Heart right ventricle (tissue), 16 donors: ENCODE measurements around the gene ZC3H11A. TPM values are rescaled to one million over a fixed set of nuclear protein-coding genes. Genes with fewer than 3 reads are reported as not detected.
"Not testable (repeated sequence)": the region's sequence is repeated elsewhere in the genome, so short reads cannot be mapped to it uniquely, and the experiment has no call there.

ENCODE experiments used
- ATAC-seq, 8 donors: fragments of 200-7000 bp; cut with Tn5 transposase; one replicate each; pipeline ENCODE4 v1.9.1; 2020; ENCODE audit warnings: mild to moderate bottlenecking in 8 of 8, moderate library complexity in 8 of 8, moderate number of reproducible peaks in 1 of 8
- DNase-seq, 2 donors: peaks; one replicate each; pipeline ENCODE4 v3.0.0-alpha.2; 2020
- H3K27ac ChIP-seq, 10 donors: fragments of 200-600 bp; sonication (generic) in 2 of 10; one replicate each; pipeline versions ENCODE4 v1.5.0 to v1.8.0; 2020 to 2022; ENCODE audit warnings: mild to moderate bottlenecking in 3 of 10
- H3K27me3 ChIP-seq, 7 donors: fragments of 200-600 bp; one replicate each; pipeline ENCODE4 v1.8.0; 2021 to 2022; ENCODE audit warnings: mild to moderate bottlenecking in 2 of 7
- H3K36me3 ChIP-seq, 9 donors: fragments of 200-600 bp; sonication (generic) in 1 of 9; one replicate each; pipeline versions ENCODE4 v1.5.0 to v1.8.0; 2020 to 2022; ENCODE audit warnings: mild to moderate bottlenecking in 2 of 9
- H3K4me1 ChIP-seq, 9 donors: fragments of 200-600 bp; sonication (generic) in 1 of 9; one replicate each; pipeline versions ENCODE4 v1.5.0 to v1.8.0; 2020 to 2022; ENCODE audit warnings: mild to moderate bottlenecking in 4 of 9
- H3K4me3 ChIP-seq, 10 donors: fragments of 200-600 bp; sonication (generic) in 2 of 10; one replicate each; pipeline versions ENCODE4 v1.5.0 to v1.8.0; 2020 to 2022; ENCODE audit warnings: mild to moderate bottlenecking in 7 of 10, moderate library complexity in 2 of 10
- H3K9me3 ChIP-seq, 11 donors: fragments of 200-600 bp in 10 of 11; sonication (generic) in 2 of 11; one replicate each; pipeline versions ENCODE4 v1.5.0 to v1.8.0; 2013 to 2022; ENCODE audit warnings: mild to moderate bottlenecking in 2 of 11, control low read depth in 1 of 11, moderate library complexity in 1 of 11
- CTCF ChIP-seq, 9 donors: fragments of 200-600 bp; sonication (generic) in 2 of 9; IDR thresholded peaks; one replicate each; pipeline versions ENCODE4 v1.5.0 to v1.8.0; 2021 to 2022; ENCODE audit warnings: antibody characterized with exemption in 9 of 9, mild to moderate bottlenecking in 5 of 9, moderate library complexity in 1 of 9
- WGBS, 2 donors: extraction: QIAGEN DNeasy Blood & Tissue Kit; methylation state at CpG; one replicate each; pipeline ENCODE4 v1.1.7; 2013; ENCODE audit warnings: inconsistent platforms in 1 of 2; 5-methylcytosine and 5-hydroxymethylcytosine counted together
- intact Hi-C, 10 donors: fragments of 100-400 bp; cut with DNase I; formaldehyde crosslinking; loops; one replicate each; pipeline versions ENCODE4 v1.11.1 to v1.14.2; 2022
- polyA plus RNA-seq, 2 donors: library from polyadenylated mRNA; stranded (reverse); fragments of 200-250 nt; gene quantifications; one replicate each; pipeline ENCODE4 v1.2.3, GENCODE V29; 2013
- total RNA-seq, 10 donors: library from RNA; stranded (reverse); fragmentation: NEBNext Ultra II Directional in 3 of 10; extraction: Animal tissue kit (Norgen Biotek cat#: 25700) in 3 of 10; gene quantifications; one replicate each; pipeline versions ENCODE4 v1.2.1 to v1.2.4, GENCODE V29; 2021 to 2023
- donor health status: Arrhythmogenic right ventricular cardiomyopathy.
- donor health status: ischemic (EF 13 %, LVEDD 7.1; RV severe dilation, severe dysfunction).
- donor health status: healthy with polysubstance abuse.
- donor health status: DM: no; HTN: yes; CAD: no.
- donor health status: DM: no; HTN: no; CAD: no.
- donor health status: ischemic (EF 25% LVEDD 6.9; RV normal size, moderate dysfunction).
- donor health status: ischemic (EF 25% LVEDD 5.7; RV mildly dilated, moderate dysfunction).
- donor health status: healthy.
- donor health status: DM: yes; HTN: yes; CAD: no.
- donor health status: Ischemic cardiomyopathy.
- donor health status: ischemic (EF 35%, LVEDD 5.7; RV mildly dilated, moderate dysfunction).
- donor health status: nonischemic (EF 11% LVEDD 7.7; RV severe dilation, severe dysfunction).
- donor health status: DM: yes; HTN: yes; CAD: no.
- donor health status: PGD.
- donor health status: ischemic (EF 29% LVEDD 5.4; RV normal size, mild dysfunction).
- donor health status: nonischemic (EF 23%, LVEDD 6.1; RV moderate dilation, normal function).

ZC3H11A gene
- total and polyA plus RNA-seq, 12 donors: 25.3 to 63.8 (median 41.9) TPM

GRCh38 chr1:203754455-203754864 lies 41.0 kb upstream of the ZC3H11A start:
- no peak for TF ChIP-seq CTCF (IDR thresholded peaks at IDR 0.05)
- intact Hi-C loops: loop anchor here in 1 of 10 donors (5.0 kb wide), 1 partner anchor 33 kb away; no protein-coding TSS in a partner anchor
- peaks cover 0 to 6% (median 0%) of the 10 kb centered on the region in 9 donors for H3K4me1 ChIP-seq
- H3K27ac ChIP-seq: no peak overlapping the region
- DNase-seq (no peak), ATAC-seq (no peak)
- H3K36me3 ChIP-seq: no peaks in the 10 kb centered on the region
- no peak overlapping the region for H3K4me3 ChIP-seq
- WGBS, 2 donors: 89 to 92% methylated on average over 4 of the region's 4 CpGs
- H3K9me3 ChIP-seq: no peaks in the 10 kb centered on the region
- H3K27me3 ChIP-seq: no peaks in the 10 kb centered on the region

GRCh38 chr1:203756036-203756435 lies 39.4 kb upstream of the ZC3H11A start:
- no peaks in the 10 kb centered on the region for H3K27me3 ChIP-seq
- DNase-seq (no peak), ATAC-seq (no peak)
- TF ChIP-seq CTCF (IDR thresholded peaks at IDR 0.05): no peak
- 82 to 88% methylated on average over 4 of the region's 4 CpGs for WGBS, 2 donors
- no peaks in the 10 kb centered on the region for H3K9me3 ChIP-seq
- H3K4me1 ChIP-seq: peaks cover 0 to 2% (median 0%) of the 10 kb centered on the region in 9 donors
- no peak overlapping the region for H3K27ac ChIP-seq
- intact Hi-C loops: no loop called here
- H3K36me3 ChIP-seq: no peaks in the 10 kb centered on the region
- H3K4me3 ChIP-seq: no peak overlapping the region

GRCh38 chr1:203758749-203759148 lies 36.7 kb upstream of the ZC3H11A start:
- ATAC-seq, H3K4me1 ChIP-seq, H3K27me3 ChIP-seq, H3K4me3 ChIP-seq, H3K36me3 ChIP-seq, DNase-seq, H3K27ac ChIP-seq, H3K9me3 ChIP-seq, intact Hi-C loops: not testable (repeated sequence)
- WGBS, 2 donors: 86 to 89% methylated on average over 2 of the region's 2 CpGs

- H3K27me3 ChIP-seq: no peaks in the 10 kb centered on the region
- ATAC-seq: no peak
- peaks cover 0 to 5% (median 0%) of the 10 kb centered on the region in 9 donors for H3K4me1 ChIP-seq
- no peak for DNase-seq
- no peaks in the 10 kb centered on the region for H3K36me3 ChIP-seq
- no peak overlapping the region for H3K4me3 ChIP-seq
- H3K27ac ChIP-seq: no peak overlapping the region
- no peak for TF ChIP-seq CTCF (IDR thresholded peaks at IDR 0.05)
- H3K9me3 ChIP-seq: no peaks in the 10 kb centered on the region
- 91 to 94% methylated on average over 3 of the region's 3 CpGs for WGBS, 2 donors
- intact Hi-C loops: no loop called here
These were observed 34.9 kb upstream of the ZC3H11A start for GRCh38 chr1:203760506-203760905.

GRCh38 chr1:203761958-203762357 lies 33.5 kb upstream of the ZC3H11A start:
- H3K27ac ChIP-seq, H3K27me3 ChIP-seq, intact Hi-C loops, ATAC-seq, DNase-seq, H3K36me3 ChIP-seq, H3K4me3 ChIP-seq, H3K9me3 ChIP-seq, H3K4me1 ChIP-seq: not testable (repeated sequence)
- 86 to 88% methylated on average over 7 of the region's 7 CpGs for WGBS, 2 donors
